B cell (primary cell): ENCODE results near the gene MAPK9. TPM values are rescaled to one million over a fixed set of nuclear protein-coding genes. Genes with fewer than 3 reads are reported as not detected.

Source experiments
- ATAC-seq: fragments of 200-7000 bp; cut with Tn5 transposase; one replicate; pipeline ENCODE4 v1.10.0; 2021; ENCODE audit warnings: low read depth, mild to moderate bottlenecking, moderate number of reproducible peaks, moderate library complexity
- CTCF ChIA-PET: fragments of 350-600 bp; sonication (Branson Sonifier 250); formaldehyde crosslinking; loops from one replicate; lab custom pipeline; 2021; ENCODE audit warnings: antibody characterized with exemption, inconsistent platforms; lab: Charles Lee
- POLR2A ChIA-PET: fragments of 350-600 bp; sonication (Branson Sonifier 250); formaldehyde crosslinking; loops from one replicate; lab custom pipeline; 2021; ENCODE audit warnings: antibody characterized with exemption; lab: Charles Lee
- DNase-seq: peaks from one replicate; pipeline ENCODE4 v3.0.0; 2013
- H2AFZ ChIP-seq: 2 replicates; pipeline ENCODE4 v1.6.1; 2012; ENCODE audit warnings: mild to moderate bottlenecking, low read depth, low read length; ENCODE audit not compliant: insufficient read depth, poor library complexity, severe bottlenecking
- H3K27ac ChIP-seq, 2 donors: 1 replicate in 1 of 2; 2 replicates in 1 of 2; pipeline ENCODE4 v1.5.1; 2012 to 2013; ENCODE audit warnings: low read length in 2 of 2, mild to moderate bottlenecking in 2 of 2, moderate library complexity in 1 of 2
- H3K27me3 ChIP-seq, 4 experiments: fragments of 200-600 bp in 1 of 4; sonication (generic) in 1 of 4; replicated peaks in 1 of 4; 1 replicate in 2 of 4; 2 replicates in 2 of 4; pipeline versions ENCODE4 v1.6.1 to v1.7.0; 2013 to 2016; ENCODE audit warnings: low read length in 3 of 4, mild to moderate bottlenecking in 2 of 4, mixed read lengths in 1 of 4, moderate library complexity in 1 of 4; ENCODE audit not compliant: insufficient read depth in 4 of 4, control insufficient read depth in 3 of 4; ENCODE audit errors: control extremely low read depth in 1 of 4
- H3K36me3 ChIP-seq, 2 experiments: replicated peaks in 1 of 2; 1 replicate in 1 of 2; 2 replicates in 1 of 2; pipeline versions ENCODE4 v1.6.1 to v1.7.1; 2013; ENCODE audit warnings: low read length in 1 of 2; ENCODE audit not compliant: insufficient read depth in 2 of 2, control insufficient read depth in 1 of 2; ENCODE audit errors: control extremely low read depth in 1 of 2, extremely low read depth in 1 of 2
- H3K4me1 ChIP-seq, 2 donors: fragments of 200-600 bp in 1 of 2; sonication (generic) in 1 of 2; 1 replicate in 1 of 2; 2 replicates in 1 of 2; pipeline versions ENCODE4 v1.5.1 to v1.6.1; 2013 to 2017; ENCODE audit warnings: low read length in 2 of 2; ENCODE audit not compliant: control insufficient read depth in 2 of 2, insufficient read depth in 2 of 2
- H3K4me2 ChIP-seq: replicated peaks from 2 replicates; pipeline ENCODE3; 2012; ENCODE audit warnings: mild to moderate bottlenecking, low read depth, low read length; ENCODE audit not compliant: poor library complexity, severe bottlenecking
- H3K4me3 ChIP-seq, 5 experiments: fragments of 200-600 bp in 1 of 5; sonication (generic) in 1 of 5; 1 replicate in 3 of 5; 2 replicates in 2 of 5; pipeline versions ENCODE4 v1.5.1 to v1.7.0; 2011 to 2016; ENCODE audit warnings: low read length in 4 of 5, mild to moderate bottlenecking in 4 of 5, low read depth in 2 of 5, control low read depth in 1 of 5, moderate library complexity in 1 of 5; ENCODE audit not compliant: insufficient read depth in 1 of 5; ENCODE audit errors: control extremely low read depth in 1 of 5, extremely low read depth in 1 of 5
- H3K79me2 ChIP-seq: fragments of 200-600 bp; sonication (generic); one replicate; pipeline ENCODE4 v1.6.0; 2016; ENCODE audit warnings: low read length; ENCODE audit not compliant: control insufficient read depth, insufficient read depth
- H3K9ac ChIP-seq: fragments of 200-600 bp; sonication (generic); 2 replicates; pipeline ENCODE4 v1.6.1; 2017; ENCODE audit warnings: mild to moderate bottlenecking, low read length, moderate library complexity
- H3K9me3 ChIP-seq, 3 donors: one replicate each; pipeline versions ENCODE4 v1.6.1 to v1.7.1; 2013; ENCODE audit warnings: low read length in 2 of 3; ENCODE audit not compliant: control insufficient read depth in 2 of 3, insufficient read depth in 1 of 3; ENCODE audit errors: control extremely low read depth in 1 of 3
- H4K20me1 ChIP-seq: 2 replicates; pipeline ENCODE4 v1.6.0; 2012; ENCODE audit warnings: mild to moderate bottlenecking, low read length; ENCODE audit not compliant: insufficient read depth, control insufficient read depth, poor library complexity, severe bottlenecking
- H3K27ac Mint-ChIP-seq: one replicate; pipeline ENCODE4 v1.8.0; 2021; ENCODE audit warnings: mixed read lengths
- H3K27me3 Mint-ChIP-seq: one replicate; pipeline ENCODE4 v1.8.0; 2021; ENCODE audit warnings: mixed read lengths
- H3K4me1 Mint-ChIP-seq: one replicate; pipeline ENCODE4 v1.8.0; 2021; ENCODE audit warnings: mixed read lengths
- H3K4me3 Mint-ChIP-seq: one replicate; pipeline ENCODE4 v1.8.0; 2021; ENCODE audit warnings: mixed read lengths
- H3K9me3 Mint-ChIP-seq: one replicate; pipeline ENCODE4 v1.8.0; 2022; ENCODE audit warnings: mixed read lengths; ENCODE audit not compliant: insufficient read depth
- CTCF ChIP-seq: fragments of 200-600 bp; IDR thresholded peaks from one replicate; pipeline ENCODE4 v1.8.0; 2022; ENCODE audit warnings: antibody characterized with exemption, mild to moderate bottlenecking
- EZH2 ChIP-seq: IDR thresholded peaks from 2 replicates; pipeline ENCODE4 v1.6.1; 2012; ENCODE audit warnings: borderline replicate concordance, low read depth, mild to moderate bottlenecking, moderate library complexity, low read length; ENCODE audit not compliant: insufficient read depth, poor library complexity, severe bottlenecking
- WGBS: methylation state at CpG from one replicate; pipeline ENCODE4 v1.1.5; 2013; ENCODE audit warnings: missing lambda C conversion rate; ENCODE audit not compliant: insufficient coverage; 5-methylcytosine and 5-hydroxymethylcytosine counted together
- intact Hi-C: fragments of 100-400 bp; cut with micrococcal nuclease; formaldehyde crosslinking; loops from one replicate; pipeline ENCODE4 v1.10.0; 2022
- polyA plus RNA-seq: library from polyadenylated mRNA; depleted of rRNA; stranded (reverse); fragments of >200 nt; gene quantifications from 2 replicates; pipeline ENCODE4 v1.2.3, GENCODE V29; 2012
- total RNA-seq, 2 donors: library from RNA; stranded (reverse); fragments of 120-200 nt in 1 of 2; gene quantifications; 1 replicate in 1 of 2; 2 replicates in 1 of 2; pipeline versions ENCODE4 v1.2.3 to v1.2.4, GENCODE V29; 2013 to 2022

MAPK9 gene
- total and polyA plus RNA-seq, 2 donors (not counting 1 experiment from before 2014, with no cell fraction given) = 19.7 to 40.4 TPM

GRCh38 chr5:180271221-180271620 lies 20.7 kb downstream of the MAPK9 start:
- H3K4me3 ChIP-seq = no peak overlapping the region
- H3K4me1 ChIP-seq = no peaks in the 10 kb centered on the region
- H3K9me3 ChIP-seq = peaks cover 4 to 39% (median 18%) of the 10 kb centered on the region in 3 donors
- Mint-ChIP-seq H3K9me3 (peaks cover 19% of the 10 kb centered on the region), H3K27me3 (no peaks in the 10 kb centered on the region), H3K27ac (no peak overlapping the region), H3K4me3 (no peak overlapping the region), H3K4me1 (no peaks in the 10 kb centered on the region)
- ChIA-PET POLR2A (no interaction called here), CTCF (no interaction called here)
- peaks cover 0 to 38% of the 10 kb centered on the region in 2 experiments for H3K36me3 ChIP-seq
- H3K79me2 ChIP-seq = no peaks in the 10 kb centered on the region
- TF ChIP-seq EZH2 (no peak), CTCF (no peak)
- ATAC-seq (no peak), DNase-seq (no peak)
- no peak overlapping the region for H2AFZ ChIP-seq
- intact Hi-C loops = no loop called here
- no peak overlapping the region for H3K27ac ChIP-seq
- no peak overlapping the region for H3K9ac ChIP-seq
- no peak overlapping the region for H3K4me2 ChIP-seq
- no peaks in the 10 kb centered on the region for H4K20me1 ChIP-seq
- WGBS = 88% methylated on average over 4 of the region's 7 CpGs
- H3K27me3 ChIP-seq = no peaks in the 10 kb centered on the region

GRCh38 chr5:180259260-180259611 lies 32.6 kb downstream of the MAPK9 start:
- Histone ChIP-seq H3K9me3 (peaks cover 9 to 88% (median 71%) of the 10 kb centered on the region in 3 donors), H3K36me3 (peaks cover 12 to 65% of the 10 kb centered on the region in 2 experiments)
- no CpG with 5 or more reads among the region's 3 CpGs for WGBS

More at GRCh38 chr5:180259260-180259611, 32.6 kb downstream of the MAPK9 start:
- H3K4me2 ChIP-seq = no peak overlapping the region
- no peaks in the 10 kb centered on the region for H3K27me3 ChIP-seq
- H3K9me3 Mint-ChIP-seq = peaks cover 24% of the 10 kb centered on the region
- H3K4me3 Mint-ChIP-seq = no peak overlapping the region
- H3K4me1 ChIP-seq = no peaks in the 10 kb centered on the region
- no peak overlapping the region for H2AFZ ChIP-seq
- no peaks in the 10 kb centered on the region for H4K20me1 ChIP-seq
- no peak overlapping the region for H3K4me3 ChIP-seq
- H3K27ac ChIP-seq = no peak overlapping the region
- no peaks in the 10 kb centered on the region for H3K27me3 Mint-ChIP-seq
- TF ChIP-seq EZH2 = no peak
- no peak for TF ChIP-seq CTCF
- CTCF ChIA-PET = no interaction called here
- no peak overlapping the region for H3K27ac Mint-ChIP-seq
- H3K4me1 Mint-ChIP-seq = no peaks in the 10 kb centered on the region
- ATAC-seq (no peak), DNase-seq (no peak)
- H3K79me2 ChIP-seq = no peaks in the 10 kb centered on the region
- intact Hi-C loops = no loop called here
- POLR2A ChIA-PET = no interaction called here
- no peak overlapping the region for H3K9ac ChIP-seq
